Erythroblast (primary cell): ENCODE data around the gene NUP93.

Experiments used
- GATA1 ChIP-seq: IDR thresholded peaks from 2 replicates; pipeline ENCODE4 v1.6.1; 2011; ENCODE audit warnings: low read depth, mild to moderate bottlenecking, control low read depth, low read length, moderate library complexity
- POLR2A ChIP-seq: IDR thresholded peaks from 2 replicates; pipeline ENCODE4 v1.6.1; 2011; ENCODE audit warnings: mild to moderate bottlenecking, low read length

DNA sequence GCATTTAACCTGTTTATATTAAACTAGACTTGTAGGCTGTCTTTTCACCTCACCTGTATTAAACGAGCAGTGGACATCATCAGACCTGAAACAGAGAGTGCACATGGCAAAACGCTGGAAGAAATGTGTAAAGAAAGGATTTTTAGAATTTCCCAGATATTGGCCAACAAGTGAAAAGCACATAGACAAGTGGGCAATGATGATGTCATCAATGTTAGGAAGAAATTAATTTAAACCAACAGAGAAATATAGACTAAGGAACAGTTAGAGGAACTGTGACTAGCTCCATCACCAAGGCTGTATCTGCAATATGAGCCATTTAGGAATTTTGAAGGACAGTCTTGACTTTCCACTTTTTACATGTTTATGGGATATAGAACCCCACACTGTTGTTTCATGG is 67.9 kb downstream of the NUP93 start:
- TF ChIP-seq POLR2A (no peak), GATA1 (no peak)
